ENCODE results near the gene TAF4. TPM values are rescaled to one million over a fixed set of nuclear protein-coding genes. Genes with fewer than 3 reads are reported as not detected.

TAF4 gene
- total RNA-seq, 4 donors from 2014 or later, result 7.7 to 16.0 (median 10.7) TPM

DNA sequence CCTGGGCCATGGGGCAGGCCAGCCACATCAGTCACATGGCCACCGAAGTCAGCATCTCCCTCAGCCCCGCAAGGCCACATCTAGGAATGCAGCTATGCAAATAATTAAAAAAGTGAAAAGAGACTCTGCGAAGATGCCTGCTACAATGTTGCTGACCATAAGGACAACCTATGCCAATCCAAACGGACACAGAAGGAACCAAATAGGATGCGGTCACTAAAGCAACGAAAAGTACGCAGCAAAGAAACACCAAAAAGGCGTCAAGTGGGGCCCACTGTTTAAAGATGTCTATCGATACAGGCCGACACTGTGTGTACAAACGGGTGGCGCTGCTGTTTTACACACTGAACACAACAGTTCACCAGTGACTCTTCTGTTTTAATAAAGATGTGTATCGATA is 56.4 kb downstream of the TAF4 start:
- no peak for TF ChIP-seq CTCF (IDR thresholded peaks at IDR 0.05; ENCODE audit: low read depth)

DNA sequence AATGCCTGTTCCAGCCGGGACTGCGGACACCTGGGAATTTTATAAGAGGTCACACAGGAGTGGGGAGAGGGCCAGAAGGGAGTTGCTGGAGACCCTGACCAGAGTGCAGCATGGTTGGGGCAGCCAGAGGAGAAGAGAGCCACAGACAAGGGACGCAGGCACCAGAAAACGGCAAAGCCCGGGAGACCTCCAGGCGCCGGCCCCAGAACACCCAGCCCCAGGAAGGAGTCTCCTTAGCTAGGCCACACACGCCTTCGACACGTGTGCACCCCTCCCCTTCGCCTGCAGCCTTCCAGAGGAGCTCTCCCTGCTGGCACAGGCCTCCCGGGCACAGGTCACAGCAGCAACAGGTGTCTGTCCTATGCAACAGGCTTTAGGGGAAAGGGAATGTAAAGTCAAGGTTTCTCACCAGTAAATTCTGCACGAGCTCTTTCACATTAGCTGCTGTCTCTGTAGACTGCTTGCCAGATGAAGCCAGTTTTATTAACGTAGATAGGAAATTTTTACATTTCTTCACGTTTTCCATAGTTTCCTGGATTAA is 57.0 kb downstream of the TAF4 start:
- no peak for TF ChIP-seq CTCF (IDR thresholded peaks at IDR 0.05; ENCODE audit: low read depth)

DNA sequence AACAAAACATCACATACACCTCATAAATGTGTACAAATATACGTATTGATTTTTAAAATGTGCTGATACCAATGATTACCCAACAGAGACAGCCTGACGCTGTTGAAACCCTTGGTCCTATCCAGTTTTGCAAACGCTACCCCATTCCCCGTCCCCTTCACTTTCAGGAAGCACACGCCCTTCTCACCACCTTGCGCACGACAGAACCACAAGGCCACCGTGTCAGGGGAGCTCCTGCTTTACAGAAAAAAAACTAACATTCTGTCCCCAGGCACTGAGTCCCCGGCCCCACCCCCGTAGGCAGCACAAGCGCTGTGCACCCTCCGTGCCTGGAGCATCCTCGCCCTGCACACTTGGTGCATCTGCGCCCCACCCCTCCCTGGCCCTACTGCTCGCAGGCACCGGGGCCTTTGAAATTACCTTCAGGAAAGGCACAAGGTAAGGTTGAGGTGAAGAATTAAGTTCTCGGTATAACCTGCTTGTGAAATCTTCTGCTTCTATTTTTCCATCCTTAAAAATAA is 58.5 kb downstream of the TAF4 start:
- no peak for TF ChIP-seq CTCF (IDR thresholded peaks at IDR 0.05; ENCODE audit: low read depth)

GRCh38 chr20:62006482-62006881 is 59.2 kb downstream of the TAF4 start:
- TF ChIP-seq CTCF (IDR thresholded peaks at IDR 0.05; ENCODE audit: low read depth), result no peak

DNA sequence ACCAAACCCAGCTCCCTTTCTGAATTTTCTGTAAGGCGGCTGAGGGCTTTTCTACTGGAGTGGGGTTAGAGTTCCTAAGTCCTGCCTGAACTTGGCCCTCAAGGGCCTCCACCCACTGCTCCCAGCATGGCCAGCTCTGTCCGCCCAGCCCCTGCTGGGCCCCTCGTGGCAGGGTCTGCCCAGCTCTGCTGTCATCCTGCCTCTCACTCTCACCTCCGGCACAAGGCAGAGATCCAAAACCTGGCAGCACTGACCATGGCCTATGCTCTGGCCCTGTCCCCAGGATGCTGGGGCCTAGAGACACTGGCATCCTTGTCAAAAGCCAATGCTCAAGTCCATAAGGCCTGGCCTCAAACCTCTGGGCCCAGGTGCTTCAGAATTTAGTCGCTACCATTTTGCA is 61.1 kb downstream of the TAF4 start:
- TF ChIP-seq CTCF (IDR thresholded peaks at IDR 0.05; ENCODE audit: low read depth), result no peak

DNA sequence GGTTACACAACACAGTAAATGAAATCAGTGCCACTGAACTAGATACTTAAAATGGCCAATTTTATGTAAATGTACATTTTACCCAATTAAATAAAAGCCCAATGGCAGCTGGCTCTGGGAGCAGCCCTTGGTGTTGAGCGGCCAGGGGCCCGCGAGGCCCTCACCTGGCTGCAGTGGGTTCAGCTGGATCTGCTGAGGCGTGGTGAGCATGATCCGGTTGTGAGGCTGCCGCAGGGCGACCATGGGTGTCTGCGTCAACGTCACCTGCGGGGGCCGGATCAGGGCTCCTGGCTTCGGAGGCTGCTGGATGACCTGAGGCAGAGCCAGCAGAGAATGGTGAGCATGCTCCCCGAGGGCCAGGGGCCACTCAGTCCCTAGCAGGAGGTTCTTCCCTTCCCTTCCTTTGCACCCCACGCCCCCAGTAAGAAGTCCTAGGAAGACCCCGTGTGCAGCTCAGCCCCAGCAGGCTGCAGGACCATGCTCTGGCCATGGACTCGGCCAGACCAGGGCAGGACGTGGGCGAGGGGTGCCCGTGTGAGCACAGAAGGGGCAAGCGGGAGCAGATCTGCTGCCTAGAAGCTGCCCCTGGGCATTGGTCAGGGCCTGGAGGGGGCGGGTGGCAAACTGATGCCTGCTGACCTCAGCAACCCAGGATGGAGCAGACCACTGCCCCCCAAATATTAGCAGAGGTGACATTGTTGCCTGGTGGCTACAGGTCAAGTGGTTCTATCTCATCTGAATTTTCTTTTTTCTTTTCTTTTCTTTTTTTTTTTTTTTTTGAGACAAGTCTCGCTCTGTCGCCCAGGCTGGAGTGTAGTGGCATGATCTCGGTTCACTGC is 61.9 kb downstream of the TAF4 start:
- TF ChIP-seq CTCF (IDR thresholded peaks at IDR 0.05; ENCODE audit: low read depth), result no peak

GRCh38 chr20:62002882-62003480 is 62.7 kb downstream of the TAF4 start:
- no peak for TF ChIP-seq CTCF (IDR thresholded peaks at IDR 0.05; ENCODE audit: low read depth)
